Measurements from ENCODE around the gene SCN4B. TPM values are rescaled to one million over a fixed set of nuclear protein-coding genes. Genes with fewer than 3 reads are reported as not detected.

The SCN4B gene
- total and polyA plus RNA-seq, 10 of the 15 experiments (the other 5 are each of a cell fraction or from before 2014, with no cell fraction given) = 0.01 to 0.49 (median 0.04) TPM; not detected in 5

GRCh38 chr11:118157186-118157895, 4.7 kb upstream of the SCN4B start (continued):
- TF ChIP-seq BCL3 (IDR thresholded peaks at IDR 0.05; ENCODE audit: borderline replicate concordance, insufficient read depth, low read depth, low read length, poor library complexity, severe bottlenecking) = no peak

- Histone ChIP-seq H3K4me3 (no peak overlapping the region), H3K9me3 (replicated peaks; ENCODE audit: control insufficient read depth, insufficient read depth, low read length) (no peaks in the 10 kb centered on the region), H2AFZ (ENCODE audit: control insufficient read depth, low read depth, low read length) (no peak overlapping the region), H3K9ac (ENCODE audit: control insufficient read depth, insufficient read depth, low read length) (no peak overlapping the region), H3K4me1 (ENCODE audit: control insufficient read depth, insufficient read depth, low read length) (no peaks in the 10 kb centered on the region), H3K4me2 (ENCODE audit: control insufficient read depth, insufficient read depth) (no peak overlapping the region), H4K20me1 (ENCODE audit: control insufficient read depth, insufficient read depth) (no peaks in the 10 kb centered on the region), H3K27ac (ENCODE audit: control insufficient read depth, insufficient read depth) (no peak overlapping the region), H3K27me3 (replicated peaks in 1 of 2; ENCODE audit: control insufficient read depth in 2 of 2, insufficient read depth in 2 of 2, low read length in 1 of 2) (peaks cover 26 to 29% of the 10 kb centered on the region in 2 experiments), H3K36me3 (ENCODE audit: control insufficient read depth in 2 of 2, insufficient read depth in 2 of 2, low read length in 1 of 2) (no peaks in the 10 kb centered on the region), H3K79me2 (ENCODE audit: control insufficient read depth, insufficient read depth, low read length) (no peaks in the 10 kb centered on the region)
- ChIA-PET CTCF (interaction anchor here (1.1 to 4.8 kb wide), 4 partner anchors 11 to 23 kb away, joined by 3 to 37 read pairs (median 12); no protein-coding TSS in a partner anchor), POLR2A (no interaction called here), RAD21 (ENCODE audit: unreplicated experiment) (no interaction called here), SMC1A (ENCODE audit: uncharacterized antibody, unreplicated experiment) (interaction anchor here (0.8 to 1.4 kb wide), 3 partner anchors 28 to 107 kb away, joined by 4 read pairs; partner anchors contain the start of gene JAML)
- FAIRE-seq = no peak
- BruUV-seq (replicated peaks) = no TSS peak
- in situ Hi-C loops (cut with MboI) (no loop called here), intact Hi-C loops (cut with micrococcal nuclease; ENCODE audit: unreplicated experiment) (no loop called here)
- peak; percentile 44; the same call in 2 of the 3 replicates for ATAC-seq
- 13% methylated on average over 20 of the region's 21 CpGs for WGBS (ENCODE audit: insufficient coverage, insufficient replicate concordance, low lambda C conversion rate, missing lambda C conversion rate)
- DNase-seq (ENCODE audit: low read depth, low spot score) = no peak
- TF ChIP-seq SIN3A (IDR thresholded peaks at IDR 0.05; ENCODE audit: low read depth, low read length) (no peak), SUZ12 (IDR thresholded peaks at IDR 0.05; ENCODE audit: unreplicated experiment) (no peak), CBFB (IDR thresholded peaks at IDR 0.05; ENCODE audit: low read depth) (no peak), E4F1 (IDR thresholded peaks at IDR 0.05; ENCODE audit: borderline replicate concordance, partially characterized antibody) (no peak), MLLT1 (IDR thresholded peaks at IDR 0.05) (no peak), LARP7 (IDR thresholded peaks at IDR 0.05) (no peak), SREBF1 (IDR thresholded peaks at IDR 0.05; ENCODE audit: low read length) (no peak), NFXL1 (IDR thresholded peaks at IDR 0.05; ENCODE audit: borderline replicate concordance) (no peak), RELB (IDR thresholded peaks at IDR 0.05; ENCODE audit: low read depth) (no peak)
Measured at GRCh38 chr11:118156531-118157185, 4.0 kb upstream of the SCN4B start.

Measured in GM12878 (cell line).